NCI-H2171 (cell line): ENCODE data around the gene SH3BP4.
A peak's percentile ranks its signal among the peaks of the same experiment; 100 is the strongest.

Source experiments
- DNase-seq: peaks from one replicate; lab custom pipeline; 2025; lab: John Stamatoyannopoulos, UW

SH3BP4 gene

GRCh38 chr2:235041918-235042575, 90.2 kb downstream of the SH3BP4 start:
- DNase-seq: no peak

GRCh38 chr2:235042576-235043515, 91.0 kb downstream of the SH3BP4 start:
- DNase-seq: no peak

GRCh38 chr2:235043762-235044500, 92.1 kb downstream of the SH3BP4 start:
- DNase-seq: no peak

DNA sequence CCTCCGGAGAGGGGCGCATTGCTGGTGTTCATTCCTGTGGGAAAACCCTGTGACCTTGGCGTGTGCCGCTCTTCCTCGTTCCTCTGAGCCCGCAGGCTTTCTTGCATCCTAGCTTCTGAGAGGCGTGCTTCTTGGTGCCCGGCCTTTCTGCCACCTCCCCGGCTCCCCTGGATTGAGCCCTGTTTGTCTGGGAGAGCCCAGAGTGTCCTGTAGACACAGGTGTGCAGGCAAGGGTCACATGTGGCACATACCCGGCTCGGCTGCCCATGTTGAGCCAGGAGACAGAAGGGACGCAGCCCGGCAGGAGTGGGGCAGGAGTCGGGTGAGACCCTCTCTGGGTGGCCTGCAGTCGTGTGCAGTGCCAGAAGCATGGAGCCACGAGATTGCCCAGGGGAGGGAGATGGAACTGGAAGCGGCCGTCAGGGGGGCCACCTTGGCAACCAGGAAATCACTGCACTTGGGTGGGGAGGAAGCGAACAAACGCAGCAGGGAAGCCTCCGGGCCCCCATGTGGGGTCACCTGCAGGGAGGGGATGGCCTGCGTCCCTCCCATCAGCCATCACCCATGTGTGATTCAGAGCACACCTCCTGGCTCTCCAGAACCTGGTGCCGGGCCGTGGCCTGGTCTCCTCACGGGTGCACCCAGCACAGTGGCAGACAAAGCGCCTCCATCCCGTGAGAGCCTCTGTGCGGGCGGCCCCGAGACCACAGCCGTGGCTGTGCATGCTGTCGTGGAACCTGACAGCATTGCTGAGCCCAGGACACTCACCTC, 92.9 kb downstream of the SH3BP4 start:
- no peak for DNase-seq

- DNase-seq: no peak
Measured at GRCh38 chr2:235045336-235045972, 93.6 kb downstream of the SH3BP4 start.

DNA sequence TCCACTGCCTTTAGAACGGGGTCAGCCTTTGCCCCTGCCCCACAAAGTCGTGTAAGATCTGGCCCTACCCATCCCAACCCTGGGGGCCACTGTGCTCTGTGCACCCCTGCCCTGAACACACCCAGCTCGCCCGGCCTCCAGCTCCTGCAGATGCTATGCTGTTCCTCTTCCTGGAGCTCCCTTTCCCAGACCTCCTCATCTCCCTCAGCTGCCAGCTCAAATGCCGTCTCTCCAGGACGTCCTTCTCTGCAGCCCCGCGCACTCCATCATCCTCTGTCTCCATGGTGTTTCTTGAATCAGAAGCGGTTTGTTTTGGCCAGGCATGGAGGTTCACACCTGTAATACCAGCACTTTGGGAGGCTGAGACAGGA, 94.1 kb downstream of the SH3BP4 start:
- no peak for DNase-seq

- no peak for DNase-seq
Measured at GRCh38 chr2:235046589-235046988, 94.8 kb downstream of the SH3BP4 start.

- no peak for DNase-seq
Measured at GRCh38 chr2:235047171-235048160, 95.6 kb downstream of the SH3BP4 start.

DNA sequence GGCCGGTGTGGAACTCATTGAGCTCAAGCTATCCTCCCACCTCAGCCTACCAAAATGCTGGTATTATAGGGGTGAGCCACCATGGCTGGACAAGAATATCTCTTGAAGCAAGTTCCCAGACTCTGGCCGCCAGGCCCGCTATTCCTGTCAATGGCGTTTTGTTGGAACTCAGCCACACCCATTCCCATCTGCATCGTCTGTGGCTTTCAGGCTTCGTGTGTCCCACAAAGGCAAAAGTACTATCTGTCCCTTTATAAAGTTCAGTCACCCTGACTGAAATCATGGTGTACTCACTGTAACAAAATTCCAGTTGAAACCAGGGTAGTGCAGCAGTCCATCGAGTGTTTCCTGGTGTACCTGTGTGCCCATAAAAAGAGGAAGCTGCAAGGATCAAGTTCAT, 96.7 kb downstream of the SH3BP4 start:
- no peak for DNase-seq

DNA sequence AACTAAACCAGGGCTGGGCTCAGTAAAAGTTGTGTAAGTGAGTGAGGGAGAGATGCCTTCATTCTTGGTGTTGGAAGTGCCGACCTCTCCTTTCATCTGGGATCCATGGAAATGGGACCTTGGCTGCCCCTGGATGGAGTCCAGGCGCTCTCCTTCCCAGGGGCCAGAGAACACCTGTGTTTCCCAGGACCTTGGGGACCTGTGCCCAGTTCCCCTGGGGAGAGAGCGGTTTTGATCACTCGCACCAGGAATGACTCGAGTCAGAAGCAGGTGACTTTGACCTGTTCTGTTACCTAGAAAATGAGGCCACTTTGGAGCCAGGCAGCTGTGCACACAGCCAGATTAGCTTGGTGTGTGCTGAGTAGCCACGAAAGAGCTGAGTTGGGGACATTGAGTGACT, 97.3 kb downstream of the SH3BP4 start:
- no peak for DNase-seq

DNA sequence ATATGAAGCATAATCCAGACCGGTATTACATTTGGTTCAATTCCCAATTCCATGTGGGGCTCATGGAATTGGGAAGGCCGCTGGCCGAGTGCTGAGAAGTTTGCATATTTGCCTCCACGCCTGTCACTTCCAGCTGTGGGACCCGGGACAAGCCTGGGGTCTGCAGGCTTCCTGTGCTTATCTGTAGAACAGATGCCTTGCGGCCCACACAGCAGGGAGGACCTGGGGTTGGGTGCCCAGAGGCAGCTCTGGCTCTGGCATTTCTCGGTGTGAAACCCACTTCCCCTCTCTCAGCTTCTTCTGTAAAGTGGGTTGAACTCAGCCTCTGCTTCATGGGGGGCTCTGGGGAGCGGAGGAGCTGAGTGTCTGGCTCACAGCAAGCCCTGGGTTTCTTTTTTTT, 97.9 kb downstream of the SH3BP4 start:
- no peak for DNase-seq

- DNase-seq: peak; percentile 75
Measured at GRCh38 chr2:235050980-235051351, 99.1 kb downstream of the SH3BP4 start.

DNA sequence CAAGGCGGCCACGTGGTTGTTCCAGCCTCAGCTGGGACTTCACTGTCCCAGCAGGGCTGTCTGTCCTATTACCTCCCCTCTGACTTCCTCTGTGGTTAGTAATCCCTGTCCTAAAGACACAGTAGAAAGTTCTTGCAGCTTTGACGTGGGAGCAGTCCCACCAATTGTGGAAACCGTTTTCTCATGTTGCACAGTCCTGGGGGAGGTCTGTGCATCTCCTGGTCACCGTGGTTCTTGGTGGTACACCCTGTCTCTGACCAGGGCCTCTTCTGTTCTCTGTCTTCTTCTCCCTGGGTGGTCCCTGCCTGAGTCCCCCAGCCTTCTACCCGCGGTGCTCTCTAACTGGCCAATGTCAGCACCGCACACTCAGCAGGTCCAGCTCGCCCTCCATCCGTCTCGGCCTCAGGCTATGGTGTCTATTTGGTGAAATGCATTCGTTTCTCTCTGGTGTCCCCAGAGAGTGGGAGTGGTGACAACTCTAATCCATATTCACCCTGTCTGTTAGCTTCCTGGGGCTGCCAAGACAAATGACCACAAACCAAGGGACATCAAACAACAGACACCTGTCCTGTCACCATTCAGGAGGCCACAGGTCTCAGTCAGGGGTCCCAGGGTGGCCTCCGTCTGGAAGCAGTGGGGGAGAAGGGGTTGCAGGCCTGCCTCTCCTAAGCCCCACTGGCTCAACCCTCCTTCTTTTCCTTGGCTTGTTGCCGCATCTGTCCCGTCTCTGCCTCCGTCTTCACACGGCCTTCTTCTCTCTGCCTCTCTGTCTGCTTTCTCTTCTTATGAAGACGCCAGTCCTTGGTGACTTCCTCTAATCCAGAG, 99.8 kb downstream of the SH3BP4 start:
- DNase-seq: no peak

DNA sequence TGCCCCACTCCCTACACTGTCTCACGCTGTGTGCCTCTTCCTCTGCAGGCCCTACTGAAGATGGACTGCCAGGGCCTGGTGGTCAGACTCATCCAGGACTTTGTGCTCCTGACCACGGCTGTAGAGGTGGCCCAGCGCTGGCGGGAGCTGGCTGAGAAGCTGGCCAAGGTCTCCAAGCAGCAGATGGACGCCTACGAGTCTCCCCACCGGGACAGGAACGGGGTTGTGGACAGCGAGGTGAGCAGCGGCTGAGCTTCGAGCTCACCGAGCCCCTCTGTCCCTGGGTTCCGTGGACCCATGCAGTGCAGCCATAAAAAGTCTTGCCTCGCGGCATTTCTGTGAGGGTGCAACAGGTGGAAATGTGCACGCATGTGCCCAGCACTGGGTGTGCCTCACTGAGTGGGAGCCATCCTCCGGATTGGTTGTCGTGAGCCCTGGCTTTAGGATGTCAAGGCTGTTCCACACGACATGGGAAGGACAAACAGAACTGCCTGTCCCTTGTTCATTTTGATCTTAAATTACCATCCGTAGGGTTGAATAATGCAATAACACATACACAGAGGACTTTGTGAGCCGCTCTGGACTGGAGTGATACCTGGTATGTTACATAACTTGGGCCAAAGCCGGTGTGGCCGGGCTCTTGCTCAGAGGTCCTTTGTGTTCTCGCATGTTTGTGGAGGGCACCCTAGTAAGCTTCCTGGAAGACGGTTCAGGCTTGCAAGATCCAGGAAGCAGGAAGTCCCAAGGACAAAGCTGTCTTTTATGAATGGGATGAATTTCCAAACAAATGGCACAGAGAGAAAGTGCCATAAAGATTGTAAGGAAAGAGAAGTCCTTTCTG, 100.9 kb downstream of the SH3BP4 start:
- DNase-seq: no peak

- DNase-seq: no peak
Measured at GRCh38 chr2:235053651-235054050, 101.8 kb downstream of the SH3BP4 start.

- DNase-seq: no peak
Measured at GRCh38 chr2:235054475-235054874, 102.7 kb downstream of the SH3BP4 start.

GRCh38 chr2:235054919-235055318, 103.1 kb downstream of the SH3BP4 start:
- no peak for DNase-seq

GRCh38 chr2:235055891-235056516, 104.2 kb downstream of the SH3BP4 start:
- peak; percentile 28 for DNase-seq
